Measurements from ENCODE around the gene GNGT2. TPM values are rescaled to one million over a fixed set of nuclear protein-coding genes. Genes with fewer than 3 reads are reported as not detected.

The GNGT2 gene
- total and polyA plus RNA-seq, 7 experiments from 2014 or later: 2.8 to 16.9 (median 8.3) TPM

DNA sequence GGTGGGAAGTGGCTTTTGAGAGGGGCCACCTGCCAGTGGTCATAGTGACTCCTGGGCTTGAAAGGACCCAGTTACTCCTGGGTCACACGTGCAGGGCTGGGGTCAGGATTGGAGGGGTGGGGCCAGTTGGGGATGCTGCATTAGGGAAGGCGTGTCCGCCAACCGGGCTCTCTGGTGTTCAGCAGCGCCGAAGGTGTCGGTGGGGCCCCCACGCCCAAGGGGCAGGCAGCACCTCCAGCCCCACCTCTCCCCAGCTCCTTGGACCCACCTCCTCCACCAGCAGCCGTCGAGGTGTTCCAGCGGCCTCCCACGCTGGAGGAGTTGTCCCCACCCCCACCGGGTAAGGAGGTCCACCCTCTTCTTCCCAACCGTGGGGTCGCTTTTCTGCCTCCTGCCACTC, 9.6 kb upstream of the GNGT2 start:
- DNase-seq: no peak
- peaks cover 0 to 8% (median 0%) of the 10 kb centered on the region in 5 donors for H3K27me3 Mint-ChIP-seq
- ChIA-PET CTCF (no interaction called here), POLR2A (interaction anchor here (17.4 kb wide), 1 partner anchor 23 kb away, joined by 237 read pairs; no protein-coding TSS in a partner anchor)
- peak overlapping the region in 6 of 10 donors; percentile 17 to 94 (median 69) for H3K4me3 Mint-ChIP-seq
- H3K9me3 ChIP-seq (ENCODE audit: control insufficient read depth in 2 of 3, low read length in 3 of 3): no peaks in the 10 kb centered on the region
- H3K27ac Mint-ChIP-seq: peak overlapping the region in 3 of 9 donors; percentile 51 to 99 (median 81)
- peaks cover 44 to 66% (median 58%) of the 10 kb centered on the region in 7 donors for H3K4me1 Mint-ChIP-seq
- H3K27ac ChIP-seq (ENCODE audit: low read depth, low read length): no peak overlapping the region
- H3K27me3 ChIP-seq (ENCODE audit: control insufficient read depth in 2 of 2, insufficient read depth in 2 of 2, low read length in 2 of 2): no peaks in the 10 kb centered on the region
- no peak for ATAC-seq
- H3K4me1 ChIP-seq (ENCODE audit: control insufficient read depth in 2 of 2, insufficient read depth in 2 of 2, low read length in 2 of 2): peaks cover 65 to 73% of the 10 kb centered on the region in 2 donors
- peaks cover 0 to 57% (median 8%) of the 10 kb centered on the region in 5 donors for H3K36me3 Mint-ChIP-seq
- H3K36me3 ChIP-seq (ENCODE audit: control insufficient read depth in 2 of 3, insufficient read depth in 3 of 3, low read length in 3 of 3): peaks cover 0 to 16% (median 7%) of the 10 kb centered on the region in 3 experiments
- intact Hi-C loops (cut with micrococcal nuclease): loop anchor here in 1 of 2 donors (10.0 kb wide), 1 partner anchor 275 kb away; the partner anchor contains the start of gene SNF8
- H3K9me3 Mint-ChIP-seq: no peaks in the 10 kb centered on the region
- no peak overlapping the region for H3K4me3 ChIP-seq (ENCODE audit: low read length)

DNA sequence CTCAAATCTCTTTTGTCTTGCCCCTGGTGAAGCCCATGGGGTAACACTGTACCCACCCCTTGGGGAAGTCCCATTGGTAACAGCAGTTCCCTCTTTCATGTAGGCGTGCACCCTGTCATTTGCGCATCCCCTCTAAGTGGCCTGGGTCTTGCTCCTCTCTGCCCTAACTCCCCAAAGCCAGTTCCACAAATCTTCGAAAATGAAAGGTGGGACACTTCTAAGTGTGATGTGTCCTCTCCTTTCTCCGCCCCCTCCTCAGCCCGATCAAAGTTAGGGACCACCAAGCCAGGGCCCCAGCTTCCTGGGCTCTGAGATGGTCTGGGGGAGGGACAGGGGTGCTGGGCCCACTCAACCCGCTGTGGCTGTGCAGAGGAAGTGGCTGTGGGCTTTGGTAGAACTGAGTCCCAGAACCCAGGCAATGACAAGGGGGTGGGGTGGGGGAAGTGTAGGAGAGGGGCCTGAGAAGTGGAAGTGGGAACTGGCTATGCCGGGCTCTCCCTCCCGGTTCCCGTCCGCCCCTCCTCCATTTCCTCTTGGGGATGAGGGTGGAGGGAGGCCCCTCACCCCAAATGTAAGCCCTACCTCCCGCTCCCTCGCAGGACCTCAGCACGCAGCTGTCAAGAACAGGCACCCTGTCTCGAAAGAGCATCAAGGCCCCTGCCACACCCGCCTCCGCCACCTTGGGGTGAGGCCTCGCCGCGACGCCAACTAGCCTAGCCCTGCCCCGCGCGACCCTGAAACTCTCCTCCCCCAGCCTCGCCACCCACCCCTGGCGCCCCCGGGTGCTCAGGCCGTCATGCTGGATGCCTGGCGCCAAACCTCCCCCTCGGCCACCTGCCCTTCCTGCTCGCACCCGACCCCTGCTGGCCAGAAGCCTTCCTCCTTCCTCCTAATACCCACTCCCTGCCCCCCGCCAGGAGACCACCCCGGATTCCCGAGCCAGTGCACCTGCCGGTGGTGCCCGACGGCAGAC, 8.9 kb upstream of the GNGT2 start:
- H3K9me3 Mint-ChIP-seq: no peaks in the 10 kb centered on the region
- H3K4me1 ChIP-seq (ENCODE audit: control insufficient read depth in 2 of 2, insufficient read depth in 2 of 2, low read length in 2 of 2): peaks cover 62 to 72% of the 10 kb centered on the region in 2 donors
- POLR2A ChIA-PET: interaction anchor here (17.4 kb wide), 1 partner anchor 22 kb away, joined by 237 read pairs; no protein-coding TSS in a partner anchor
- peaks cover 0 to 59% (median 8%) of the 10 kb centered on the region in 5 donors for H3K36me3 Mint-ChIP-seq
- H3K36me3 ChIP-seq (ENCODE audit: control insufficient read depth in 2 of 3, insufficient read depth in 3 of 3, low read length in 3 of 3): peaks cover 0 to 16% (median 7%) of the 10 kb centered on the region in 3 experiments
- H3K4me1 Mint-ChIP-seq: peaks cover 50 to 69% (median 64%) of the 10 kb centered on the region in 7 donors
- no peaks in the 10 kb centered on the region for H3K27me3 ChIP-seq (ENCODE audit: control insufficient read depth in 2 of 2, insufficient read depth in 2 of 2, low read length in 2 of 2)
- H3K27ac ChIP-seq (ENCODE audit: low read depth, low read length): peak overlapping the region; percentile 70
- intact Hi-C loops (cut with micrococcal nuclease): loop anchor here (1.0 kb wide), 4 partner anchors 9 to 123 kb away; partner anchors contain the start of genes ABI3 (in 2 of the 2), GNGT2 (in 2 of the 2) and PHOSPHO1 (in 1 of the 2)
- CTCF ChIA-PET: interaction anchor here (0.6 kb wide), 1 partner anchor 39 kb away, joined by 3 read pairs; no protein-coding TSS in a partner anchor
- H3K27ac Mint-ChIP-seq: peak overlapping the region; percentile 81 to 99 (median 92)
- H3K4me3 Mint-ChIP-seq: peak overlapping the region; percentile 56 to 94 (median 78)
- H3K27me3 Mint-ChIP-seq: peaks cover 0 to 5% (median 0%) of the 10 kb centered on the region in 5 donors
- no peaks in the 10 kb centered on the region for H3K9me3 ChIP-seq (ENCODE audit: control insufficient read depth in 2 of 3, low read length in 3 of 3)
- H3K4me3 ChIP-seq (ENCODE audit: low read length): peak overlapping the region; percentile 28
- ATAC-seq: peak; percentile 80
- DNase-seq: peak in 3 of 9 donors; percentile 25 to 71 (median 25)

DNA sequence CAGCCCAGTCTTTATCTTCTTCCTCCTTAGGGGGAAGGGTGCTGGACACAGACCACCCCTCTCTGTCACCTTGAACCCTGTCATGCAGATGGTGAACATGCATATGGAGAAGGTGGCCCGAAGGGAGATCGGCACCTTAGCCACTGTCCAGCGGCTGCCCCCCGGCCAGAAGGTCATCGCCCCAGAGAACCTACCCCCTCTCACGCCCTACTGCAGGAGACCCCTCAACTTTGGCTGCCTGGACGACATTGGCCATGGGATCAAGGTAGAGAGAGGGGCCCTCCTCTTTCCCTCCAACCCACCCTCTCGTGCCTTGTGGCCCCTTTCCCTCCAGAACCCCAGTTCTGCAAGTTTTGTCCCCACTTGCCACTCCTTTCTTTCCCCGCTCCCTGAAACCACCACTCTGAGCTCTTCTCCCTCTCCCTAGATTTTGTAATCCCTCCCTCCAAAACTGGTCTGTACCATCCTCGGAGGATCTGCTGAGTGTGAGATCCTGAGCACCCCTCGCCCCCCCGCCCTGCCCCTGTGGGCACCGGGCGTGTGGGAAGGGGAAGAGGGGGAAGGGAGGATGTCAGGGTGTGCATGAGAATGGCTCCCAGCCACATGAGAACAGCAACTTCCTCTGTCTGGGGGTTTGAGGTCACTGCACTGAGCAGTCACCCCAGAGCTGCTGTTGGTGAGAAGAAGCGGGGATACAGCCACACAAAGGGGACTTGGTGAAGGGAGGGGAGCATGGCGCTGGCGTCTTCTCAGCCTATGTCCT, 7.5 kb upstream of the GNGT2 start:
- POLR2A ChIA-PET: interaction anchor here (1.0 to 17.4 kb wide), 2 partner anchors 9 to 21 kb away, joined by 7 to 237 read pairs; no protein-coding TSS in a partner anchor
- intact Hi-C loops (cut with micrococcal nuclease): loop anchor here (1.0 kb wide), 4 partner anchors 8 to 124 kb away; partner anchors contain the start of genes ABI3 (in 2 of the 2), GNGT2 (in 2 of the 2) and PHOSPHO1 (in 1 of the 2)

GRCh38 chr17:49216953-49217650, 6.7 kb upstream of the GNGT2 start:
- no peak for ATAC-seq
- H3K4me3 Mint-ChIP-seq: peak overlapping the region; percentile 67 to 94 (median 81)
- CTCF ChIA-PET: interaction anchor here (0.6 to 2.5 kb wide), 5 partner anchors 8 to 26 kb away, joined by 3 to 14 read pairs (median 4); no protein-coding TSS in a partner anchor
- H3K27me3 Mint-ChIP-seq: no peaks in the 10 kb centered on the region
- Histone ChIP-seq H3K9me3 (ENCODE audit: control insufficient read depth in 2 of 3, low read length in 3 of 3) (no peaks in the 10 kb centered on the region), H3K27me3 (ENCODE audit: control insufficient read depth in 2 of 2, insufficient read depth in 2 of 2, low read length in 2 of 2) (no peaks in the 10 kb centered on the region), H3K36me3 (ENCODE audit: control insufficient read depth in 2 of 3, insufficient read depth in 3 of 3, low read length in 3 of 3) (peaks cover 0 to 7% (median 2%) of the 10 kb centered on the region in 3 experiments), H3K4me1 (ENCODE audit: control insufficient read depth in 2 of 2, insufficient read depth in 2 of 2, low read length in 2 of 2) (peaks cover 71 to 75% of the 10 kb centered on the region in 2 donors), H3K27ac (ENCODE audit: low read depth, low read length) (peak overlapping the region; percentile 7), H3K4me3 (ENCODE audit: low read length) (no peak overlapping the region)
- POLR2A ChIA-PET: interaction anchor here (0.9 to 17.4 kb wide), 3 partner anchors 7 to 20 kb away, joined by 4 to 237 read pairs (median 7); no protein-coding TSS in a partner anchor
- peaks cover 0 to 60% (median 4%) of the 10 kb centered on the region in 5 donors for H3K36me3 Mint-ChIP-seq
- peak overlapping the region; percentile 65 to 98 (median 88) for H3K27ac Mint-ChIP-seq
- intact Hi-C loops (cut with micrococcal nuclease): no loop called here
- peaks cover 62 to 77% (median 71%) of the 10 kb centered on the region in 7 donors for H3K4me1 Mint-ChIP-seq
- DNase-seq: no peak
- H3K9me3 Mint-ChIP-seq: no peaks in the 10 kb centered on the region

More for the DNA sequence above, 7.5 kb upstream of the GNGT2 start:
- ATAC-seq (peak; percentile 87), DNase-seq (peak; percentile 41 to 84 (median 79))
- Mint-ChIP-seq H3K27ac (peak overlapping the region; percentile 81 to 99 (median 92)), H3K27me3 (no peaks in the 10 kb centered on the region), H3K9me3 (no peaks in the 10 kb centered on the region), H3K4me3 (peak overlapping the region; percentile 78 to 94 (median 84)), H3K4me1 (peaks cover 56 to 74% (median 65%) of the 10 kb centered on the region in 7 donors), H3K36me3 (peaks cover 0 to 63% (median 5%) of the 10 kb centered on the region in 5 donors)
- Histone ChIP-seq H3K36me3 (ENCODE audit: control insufficient read depth in 2 of 3, insufficient read depth in 3 of 3, low read length in 3 of 3) (peaks cover 0 to 14% (median 7%) of the 10 kb centered on the region in 3 experiments), H3K9me3 (ENCODE audit: control insufficient read depth in 2 of 3, low read length in 3 of 3) (no peaks in the 10 kb centered on the region), H3K27me3 (ENCODE audit: control insufficient read depth in 2 of 2, insufficient read depth in 2 of 2, low read length in 2 of 2) (no peaks in the 10 kb centered on the region), H3K27ac (ENCODE audit: low read depth, low read length) (peak overlapping the region; percentile 70), H3K4me1 (ENCODE audit: control insufficient read depth in 2 of 2, insufficient read depth in 2 of 2, low read length in 2 of 2) (peaks cover 64 to 72% of the 10 kb centered on the region in 2 donors), H3K4me3 (ENCODE audit: low read length) (no peak overlapping the region)
- CTCF ChIA-PET: interaction anchor here (0.8 to 2.5 kb wide), 3 partner anchors 9 to 19 kb away, joined by 3 to 14 read pairs (median 4); no protein-coding TSS in a partner anchor

DNA sequence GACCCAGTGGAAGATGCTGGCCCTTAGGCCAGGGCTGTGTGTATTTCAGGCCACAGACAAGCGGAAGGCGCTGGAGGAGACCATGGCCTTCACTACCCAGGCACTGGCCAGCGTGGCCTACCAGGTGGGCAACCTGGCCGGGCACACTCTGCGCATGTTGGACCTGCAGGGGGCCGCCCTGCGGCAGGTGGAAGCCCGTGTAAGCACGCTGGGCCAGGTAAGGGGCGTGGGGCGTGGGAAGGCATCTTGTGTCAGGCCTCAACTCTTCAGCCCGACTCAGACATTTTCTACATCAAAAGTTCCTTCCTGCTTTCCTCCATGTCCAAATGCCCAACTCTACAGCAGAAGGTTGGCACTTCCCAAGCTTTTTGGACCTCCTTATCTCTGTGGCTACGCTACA, 6.1 kb upstream of the GNGT2 start:
- Mint-ChIP-seq H3K9me3 (no peaks in the 10 kb centered on the region), H3K27ac (peak overlapping the region; percentile 65 to 98 (median 88)), H3K36me3 (peaks cover 0 to 59% (median 4%) of the 10 kb centered on the region in 5 donors), H3K27me3 (no peaks in the 10 kb centered on the region), H3K4me3 (peak overlapping the region; percentile 58 to 94 (median 80)), H3K4me1 (peaks cover 64 to 81% (median 73%) of the 10 kb centered on the region in 7 donors)
- ATAC-seq: no peak
- Histone ChIP-seq H3K36me3 (ENCODE audit: control insufficient read depth in 2 of 3, insufficient read depth in 3 of 3, low read length in 3 of 3) (peaks cover 0 to 4% (median 0%) of the 10 kb centered on the region in 3 experiments), H3K4me3 (ENCODE audit: low read length) (peak overlapping the region; percentile 16), H3K27ac (ENCODE audit: low read depth, low read length) (peak overlapping the region; percentile 51), H3K4me1 (ENCODE audit: control insufficient read depth in 2 of 2, insufficient read depth in 2 of 2, low read length in 2 of 2) (peaks cover 76% of the 10 kb centered on the region in 2 donors), H3K27me3 (ENCODE audit: control insufficient read depth in 2 of 2, insufficient read depth in 2 of 2, low read length in 2 of 2) (no peaks in the 10 kb centered on the region), H3K9me3 (ENCODE audit: control insufficient read depth in 2 of 3, low read length in 3 of 3) (no peaks in the 10 kb centered on the region)
- POLR2A ChIA-PET: interaction anchor here (0.9 to 17.4 kb wide), 2 partner anchors 8 to 20 kb away, joined by 4 to 237 read pairs; no protein-coding TSS in a partner anchor
- intact Hi-C loops (cut with micrococcal nuclease): no loop called here
- no peak for DNase-seq
- CTCF ChIA-PET: interaction anchor here (0.6 to 2.5 kb wide), 3 partner anchors 11 to 25 kb away, joined by 4 to 14 read pairs (median 4); no protein-coding TSS in a partner anchor
